ENCODE results near the gene CNTNAP2.

Gene CNTNAP2

GRCh38 chr7:147584771-147585193 is 1468.2 kb downstream of the CNTNAP2 start:
- no peak overlapping the region for H2AFZ ChIP-seq (ENCODE audit: low read depth, low read length, severe bottlenecking)
- no peaks in the 10 kb centered on the region for H3K36me3 ChIP-seq (ENCODE audit: low read length)

DNA sequence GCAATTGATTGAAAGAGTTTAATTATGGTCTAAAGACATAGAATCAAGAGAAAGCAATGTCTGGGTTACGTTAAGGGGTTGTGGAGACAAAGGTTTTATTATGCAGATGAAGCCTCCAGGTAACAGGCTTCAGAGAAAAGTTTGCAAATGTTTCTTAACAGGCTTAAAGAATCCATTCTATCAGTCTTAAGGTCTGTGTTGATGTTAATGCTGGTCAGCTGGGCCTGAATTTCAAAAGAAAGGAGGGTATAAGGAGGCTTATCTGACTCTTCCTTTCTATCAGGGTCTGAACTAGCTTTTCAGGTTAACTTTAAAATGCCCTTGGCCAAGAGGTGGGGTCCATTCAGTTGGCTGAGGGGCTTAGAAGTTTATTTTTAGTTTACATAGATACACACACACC is 1469.5 kb downstream of the CNTNAP2 start:
- no peaks in the 10 kb centered on the region for H3K9me3 ChIP-seq (ENCODE audit: insufficient read depth, low read length)
- TF ChIP-seq, protein P1, sequence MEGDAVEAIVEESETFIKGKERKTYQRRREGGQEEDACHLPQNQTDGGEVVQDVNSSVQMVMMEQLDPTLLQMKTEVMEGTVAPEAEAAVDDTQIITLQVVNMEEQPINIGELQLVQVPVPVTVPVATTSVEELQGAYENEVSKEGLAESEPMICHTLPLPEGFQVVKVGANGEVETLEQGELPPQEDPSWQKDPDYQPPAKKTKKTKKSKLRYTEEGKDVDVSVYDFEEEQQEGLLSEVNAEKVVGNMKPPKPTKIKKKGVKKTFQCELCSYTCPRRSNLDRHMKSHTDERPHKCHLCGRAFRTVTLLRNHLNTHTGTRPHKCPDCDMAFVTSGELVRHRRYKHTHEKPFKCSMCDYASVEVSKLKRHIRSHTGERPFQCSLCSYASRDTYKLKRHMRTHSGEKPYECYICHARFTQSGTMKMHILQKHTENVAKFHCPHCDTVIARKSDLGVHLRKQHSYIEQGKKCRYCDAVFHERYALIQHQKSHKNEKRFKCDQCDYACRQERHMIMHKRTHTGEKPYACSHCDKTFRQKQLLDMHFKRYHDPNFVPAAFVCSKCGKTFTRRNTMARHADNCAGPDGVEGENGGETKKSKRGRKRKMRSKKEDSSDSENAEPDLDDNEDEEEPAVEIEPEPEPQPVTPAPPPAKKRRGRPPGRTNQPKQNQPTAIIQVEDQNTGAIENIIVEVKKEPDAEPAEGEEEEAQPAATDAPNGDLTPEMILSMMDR (IDR thresholded peaks at IDR 0.05; ENCODE audit: insufficient read depth, low read length, poor library complexity, severe bottlenecking): no peak
- no peak for TF ChIP-seq EZH2phosphoT487 (conservative IDR thresholded peaks at IDR 0.05; ENCODE audit: low read length)
- H3K79me2 ChIP-seq (ENCODE audit: insufficient read depth, low read length): no peaks in the 10 kb centered on the region
- H3K4me3 ChIP-seq (ENCODE audit: insufficient read depth, low read length, poor library complexity, severe bottlenecking): no peak overlapping the region
- H3K9me2 ChIP-seq (replicated peaks; ENCODE audit: insufficient read depth, low read length): no peaks in the 10 kb centered on the region
- H3F3A ChIP-seq (ENCODE audit: insufficient read depth): no peaks in the 10 kb centered on the region
- H3K36me3 ChIP-seq (ENCODE audit: low read length): no peaks in the 10 kb centered on the region
- H3K27ac ChIP-seq (ENCODE audit: low read depth, low read length): no peak overlapping the region
- H2AFZ ChIP-seq (ENCODE audit: low read depth, low read length, severe bottlenecking): no peak overlapping the region
- H3K9ac ChIP-seq (ENCODE audit: low read length): no peak overlapping the region
- H3K4me2 ChIP-seq (ENCODE audit: low read depth, low read length, poor library complexity, severe bottlenecking): no peak overlapping the region
- H4K20me1 ChIP-seq (ENCODE audit: low read depth, low read length): no peaks in the 10 kb centered on the region
- H3K27me3 ChIP-seq (ENCODE audit: low read length): no peaks in the 10 kb centered on the region

More at GRCh38 chr7:147584771-147585193, 1468.2 kb downstream of the CNTNAP2 start:
- no peaks in the 10 kb centered on the region for H3K9me3 ChIP-seq (ENCODE audit: insufficient read depth, low read length)
- no peaks in the 10 kb centered on the region for H3K79me2 ChIP-seq (ENCODE audit: insufficient read depth, low read length)
- no peaks in the 10 kb centered on the region for H4K20me1 ChIP-seq (ENCODE audit: low read depth, low read length)
- TF ChIP-seq, protein P1 (IDR thresholded peaks at IDR 0.05; ENCODE audit: insufficient read depth, low read length, poor library complexity, severe bottlenecking): no peak
- no peak for TF ChIP-seq EZH2phosphoT487 (conservative IDR thresholded peaks at IDR 0.05; ENCODE audit: low read length)
- H3K4me3 ChIP-seq (ENCODE audit: insufficient read depth, low read length, poor library complexity, severe bottlenecking): no peak overlapping the region
- no peak overlapping the region for H3K27ac ChIP-seq (ENCODE audit: low read depth, low read length)
- H3K9me2 ChIP-seq (replicated peaks; ENCODE audit: insufficient read depth, low read length): no peaks in the 10 kb centered on the region
- no peaks in the 10 kb centered on the region for H3F3A ChIP-seq (ENCODE audit: insufficient read depth)
- no peaks in the 10 kb centered on the region for H3K27me3 ChIP-seq (ENCODE audit: low read length)
- H3K4me2 ChIP-seq (ENCODE audit: low read depth, low read length, poor library complexity, severe bottlenecking): no peak overlapping the region
- no peak overlapping the region for H3K9ac ChIP-seq (ENCODE audit: low read length)

- Histone ChIP-seq H3K36me3 (ENCODE audit: low read length) (no peaks in the 10 kb centered on the region), H3K79me2 (ENCODE audit: insufficient read depth, low read length) (no peaks in the 10 kb centered on the region), H3K9me2 (replicated peaks; ENCODE audit: insufficient read depth, low read length) (no peaks in the 10 kb centered on the region), H4K20me1 (ENCODE audit: low read depth, low read length) (no peaks in the 10 kb centered on the region), H3K4me3 (ENCODE audit: insufficient read depth, low read length, poor library complexity, severe bottlenecking) (no peak overlapping the region), H3K9ac (ENCODE audit: low read length) (no peak overlapping the region), H3K9me3 (ENCODE audit: insufficient read depth, low read length) (no peaks in the 10 kb centered on the region), H3K27ac (ENCODE audit: low read depth, low read length) (no peak overlapping the region), H3K27me3 (ENCODE audit: low read length) (no peaks in the 10 kb centered on the region), H3F3A (ENCODE audit: insufficient read depth) (no peaks in the 10 kb centered on the region), H3K4me2 (ENCODE audit: low read depth, low read length, poor library complexity, severe bottlenecking) (no peak overlapping the region), H2AFZ (ENCODE audit: low read depth, low read length, severe bottlenecking) (no peak overlapping the region)
- TF ChIP-seq EZH2phosphoT487 (conservative IDR thresholded peaks at IDR 0.05; ENCODE audit: low read length): no peak
Measured at GRCh38 chr7:147586526-147586925, 1469.9 kb downstream of the CNTNAP2 start.

DNA sequence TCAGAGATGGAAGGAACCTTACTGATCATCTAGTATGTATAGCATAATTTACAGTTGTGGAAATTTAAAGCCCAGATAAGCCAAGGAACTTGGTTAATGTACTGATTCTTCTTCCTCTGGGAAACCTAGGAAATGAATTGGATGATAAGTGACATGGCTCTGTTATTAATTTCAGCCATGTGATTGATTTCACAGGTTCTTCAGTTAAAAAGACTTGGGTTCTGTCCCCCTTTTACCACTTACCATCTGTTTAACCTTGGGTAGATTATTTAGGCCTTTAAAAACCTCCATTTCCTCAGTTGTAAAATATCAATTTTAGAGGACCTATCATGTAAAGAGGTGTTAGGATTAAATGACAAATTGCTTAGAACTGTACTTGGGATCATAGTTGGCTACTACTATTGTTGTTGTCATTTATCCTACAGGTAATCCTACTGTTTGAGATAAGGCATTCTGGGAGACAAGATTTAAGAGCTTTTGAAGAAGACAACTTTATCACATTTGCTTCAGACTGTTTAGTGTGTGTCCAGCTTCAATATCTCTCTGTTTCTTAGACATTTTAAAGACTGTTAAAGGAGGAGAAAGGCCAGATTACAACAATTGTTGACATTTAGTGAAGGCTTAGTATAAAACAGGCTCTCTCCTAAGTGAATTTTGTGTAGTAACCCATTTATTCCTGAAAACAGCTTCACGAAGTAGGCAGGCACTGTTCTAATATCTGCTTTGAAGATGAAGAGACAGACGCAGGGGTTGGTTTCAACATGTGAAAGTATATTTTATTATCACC is 1476.9 kb downstream of the CNTNAP2 start:
- Histone ChIP-seq H3K9me2 (replicated peaks; ENCODE audit: insufficient read depth, low read length) (no peaks in the 10 kb centered on the region), H3K9me3 (ENCODE audit: insufficient read depth, low read length) (no peaks in the 10 kb centered on the region), H4K20me1 (ENCODE audit: low read depth, low read length) (no peaks in the 10 kb centered on the region), H3K27me3 (ENCODE audit: low read length) (no peaks in the 10 kb centered on the region), H3K79me2 (ENCODE audit: insufficient read depth, low read length) (no peaks in the 10 kb centered on the region), H3K36me3 (ENCODE audit: low read length) (no peaks in the 10 kb centered on the region), H3F3A (ENCODE audit: insufficient read depth) (no peaks in the 10 kb centered on the region), H3K4me3 (ENCODE audit: insufficient read depth, low read length, poor library complexity, severe bottlenecking) (no peak overlapping the region), H3K27ac (ENCODE audit: low read depth, low read length) (no peak overlapping the region), H3K4me2 (ENCODE audit: low read depth, low read length, poor library complexity, severe bottlenecking) (no peak overlapping the region), H2AFZ (ENCODE audit: low read depth, low read length, severe bottlenecking) (no peak overlapping the region), H3K9ac (ENCODE audit: low read length) (no peak overlapping the region)
- no peak for TF ChIP-seq EZH2phosphoT487 (conservative IDR thresholded peaks at IDR 0.05; ENCODE audit: low read length)
- TF ChIP-seq, protein P1 (IDR thresholded peaks at IDR 0.05; ENCODE audit: insufficient read depth, low read length, poor library complexity, severe bottlenecking): no peak
